Effector memory CD4-positive, alpha-beta T cell (primary cell): ENCODE data around the gene ARL10.

Source experiments
- DNase-seq, 3 donors: peaks; one replicate each; pipeline ENCODE4 v3.0.0-alpha.2; 2020
- H3K27ac ChIP-seq: 2 replicates; pipeline ENCODE4 v1.7.0; 2013; ENCODE audit warnings: mild to moderate bottlenecking, low read length, moderate library complexity; ENCODE audit not compliant: insufficient read depth, poor library complexity, severe bottlenecking
- H3K27me3 ChIP-seq: replicated peaks from 2 replicates; pipeline ENCODE4 v1.7.0; 2013; ENCODE audit warnings: mild to moderate bottlenecking, low read length; ENCODE audit not compliant: insufficient read depth, control insufficient read depth, poor library complexity, severe bottlenecking
- H3K36me3 ChIP-seq: 2 replicates; pipeline ENCODE4 v1.7.0; 2013; ENCODE audit warnings: mild to moderate bottlenecking, low read length, moderate library complexity; ENCODE audit not compliant: control insufficient read depth, insufficient read depth
- H3K4me1 ChIP-seq: 2 replicates; pipeline ENCODE4 v1.7.0; 2013; ENCODE audit warnings: low read length, mild to moderate bottlenecking; ENCODE audit not compliant: control insufficient read depth, insufficient read depth, poor library complexity, severe bottlenecking
- H3K4me3 ChIP-seq: 2 replicates; pipeline ENCODE4 v1.7.0; 2013; ENCODE audit warnings: low read length, low read depth, mild to moderate bottlenecking; ENCODE audit not compliant: insufficient read depth, poor library complexity, severe bottlenecking
- H3K9me3 ChIP-seq: 2 replicates; pipeline ENCODE4 v1.7.0; 2013; ENCODE audit warnings: mild to moderate bottlenecking, low read length, moderate library complexity; ENCODE audit not compliant: control insufficient read depth
- total RNA-seq, 3 donors: gene quantifications; one replicate each; lab custom pipeline; 2026; lab: John Stamatoyannopoulos, UW

Gene ARL10
- 5.7 to 10.2 (median 9.5) reads per million in 3 donors for total RNA-seq

GRCh38 chr5:176365351-176366231, at the start of gene ARL10:
TSS of gene ARL10 (plus strand) at chr5:176365487. CDS start at chr5:176365564, 77 bp downstream.
- Histone ChIP-seq H3K27ac (peak within 1 kb of the TSS; percentile 46), H3K4me1 (peaks cover 12% of the 10 kb centered on the region), H3K27me3 (no peaks in the 10 kb centered on the region), H3K9me3 (no peaks in the 10 kb centered on the region), H3K36me3 (peaks cover 2% of the 10 kb centered on the region), H3K4me3 (peak within 1 kb of the TSS; percentile 79)
- peak; percentile 15 to 47 (median 42) for DNase-seq

- Histone ChIP-seq H3K4me3 (no peak overlapping the region), H3K36me3 (peaks cover 20% of the 10 kb centered on the region), H3K27ac (no peak overlapping the region), H3K4me1 (no peaks in the 10 kb centered on the region), H3K9me3 (no peaks in the 10 kb centered on the region), H3K27me3 (no peaks in the 10 kb centered on the region)
- no peak for DNase-seq
Measured at GRCh38 chr5:176317534-176318374, 47.5 kb upstream of the ARL10 start.

GRCh38 chr5:176319827-176320554, 45.3 kb upstream of the ARL10 start:
- Histone ChIP-seq H3K27me3 (no peaks in the 10 kb centered on the region), H3K9me3 (no peaks in the 10 kb centered on the region), H3K27ac (no peak overlapping the region), H3K36me3 (peaks cover 21% of the 10 kb centered on the region), H3K4me3 (no peak overlapping the region), H3K4me1 (no peaks in the 10 kb centered on the region)
- DNase-seq, result no peak

GRCh38 chr5:176320577-176320976, 44.7 kb upstream of the ARL10 start:
- Histone ChIP-seq H3K27me3 (no peaks in the 10 kb centered on the region), H3K27ac (no peak overlapping the region), H3K4me1 (no peaks in the 10 kb centered on the region), H3K36me3 (peaks cover 16% of the 10 kb centered on the region), H3K4me3 (no peak overlapping the region), H3K9me3 (no peaks in the 10 kb centered on the region)
- DNase-seq, result no peak

GRCh38 chr5:176334031-176334770, 31.1 kb upstream of the ARL10 start:
- no peak overlapping the region for H3K4me3 ChIP-seq
- DNase-seq, result no peak
- H3K4me1 ChIP-seq, result no peaks in the 10 kb centered on the region
- peaks cover 15% of the 10 kb centered on the region for H3K36me3 ChIP-seq
- no peaks in the 10 kb centered on the region for H3K27me3 ChIP-seq
- H3K27ac ChIP-seq, result no peak overlapping the region
- peaks cover 4% of the 10 kb centered on the region for H3K9me3 ChIP-seq

- peaks cover 4% of the 10 kb centered on the region for H3K9me3 ChIP-seq
- H3K36me3 ChIP-seq, result peaks cover 15% of the 10 kb centered on the region
- no peak for DNase-seq
- no peaks in the 10 kb centered on the region for H3K4me1 ChIP-seq
- no peak overlapping the region for H3K4me3 ChIP-seq
- no peaks in the 10 kb centered on the region for H3K27me3 ChIP-seq
- H3K27ac ChIP-seq, result no peak overlapping the region
Measured at GRCh38 chr5:176337913-176338312, 27.4 kb upstream of the ARL10 start.

- Histone ChIP-seq H3K36me3 (peaks cover 15% of the 10 kb centered on the region), H3K4me1 (no peaks in the 10 kb centered on the region), H3K27me3 (no peaks in the 10 kb centered on the region), H3K4me3 (no peak overlapping the region), H3K27ac (no peak overlapping the region), H3K9me3 (peaks cover 2% of the 10 kb centered on the region)
- DNase-seq, result no peak
Measured at GRCh38 chr5:176339304-176339703, 26.0 kb upstream of the ARL10 start.

- no peak for DNase-seq
- no peak overlapping the region for H3K4me3 ChIP-seq
- H3K27me3 ChIP-seq, result no peaks in the 10 kb centered on the region
- H3K9me3 ChIP-seq, result no peaks in the 10 kb centered on the region
- H3K36me3 ChIP-seq, result peaks cover 31% of the 10 kb centered on the region
- H3K4me1 ChIP-seq, result no peaks in the 10 kb centered on the region
- no peak overlapping the region for H3K27ac ChIP-seq
Measured at GRCh38 chr5:176341325-176342157, 23.7 kb upstream of the ARL10 start.

GRCh38 chr5:176342158-176342483, 23.2 kb upstream of the ARL10 start:
- no peaks in the 10 kb centered on the region for H3K27me3 ChIP-seq
- no peak overlapping the region for H3K4me3 ChIP-seq
- H3K9me3 ChIP-seq, result no peaks in the 10 kb centered on the region
- peaks cover 29% of the 10 kb centered on the region for H3K36me3 ChIP-seq
- no peak overlapping the region for H3K27ac ChIP-seq
- DNase-seq, result no peak
- H3K4me1 ChIP-seq, result no peaks in the 10 kb centered on the region
